Adrenal gland (tissue), 5 donors: ENCODE results near the gene TLR7.

Source experiments
- POLR2A ChIP-seq, 2 donors: fragments of 450-650 bp; IDR thresholded peaks; one replicate each; pipeline ENCODE4 v1.6.1; 2017; ENCODE audit warnings: antibody characterized with exemption in 2 of 2, mild to moderate bottlenecking in 2 of 2, moderate library complexity in 1 of 2
- TF ChIP-seq, protein P1 (sequence below), 6 experiments: fragments of 450-650 bp in 4 of 6; fragments of 200-600 bp in 2 of 6; sonication (generic) in 1 of 6; IDR thresholded peaks; 1 replicate in 5 of 6; 2 replicates in 1 of 6; pipeline versions ENCODE4 v1.5.1 to v1.8.0; 2016 to 2021; ENCODE audit warnings: antibody characterized with exemption in 6 of 6, mild to moderate bottlenecking in 2 of 6, moderate library complexity in 1 of 6
- donor health status: DM: no; HTN: no; CAD: no.

- TF ChIP-seq, protein P1, sequence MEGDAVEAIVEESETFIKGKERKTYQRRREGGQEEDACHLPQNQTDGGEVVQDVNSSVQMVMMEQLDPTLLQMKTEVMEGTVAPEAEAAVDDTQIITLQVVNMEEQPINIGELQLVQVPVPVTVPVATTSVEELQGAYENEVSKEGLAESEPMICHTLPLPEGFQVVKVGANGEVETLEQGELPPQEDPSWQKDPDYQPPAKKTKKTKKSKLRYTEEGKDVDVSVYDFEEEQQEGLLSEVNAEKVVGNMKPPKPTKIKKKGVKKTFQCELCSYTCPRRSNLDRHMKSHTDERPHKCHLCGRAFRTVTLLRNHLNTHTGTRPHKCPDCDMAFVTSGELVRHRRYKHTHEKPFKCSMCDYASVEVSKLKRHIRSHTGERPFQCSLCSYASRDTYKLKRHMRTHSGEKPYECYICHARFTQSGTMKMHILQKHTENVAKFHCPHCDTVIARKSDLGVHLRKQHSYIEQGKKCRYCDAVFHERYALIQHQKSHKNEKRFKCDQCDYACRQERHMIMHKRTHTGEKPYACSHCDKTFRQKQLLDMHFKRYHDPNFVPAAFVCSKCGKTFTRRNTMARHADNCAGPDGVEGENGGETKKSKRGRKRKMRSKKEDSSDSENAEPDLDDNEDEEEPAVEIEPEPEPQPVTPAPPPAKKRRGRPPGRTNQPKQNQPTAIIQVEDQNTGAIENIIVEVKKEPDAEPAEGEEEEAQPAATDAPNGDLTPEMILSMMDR (IDR thresholded peaks at IDR 0.05), result no peak
- no peak for TF ChIP-seq POLR2A (IDR thresholded peaks at IDR 0.05)
Observed at GRCh38 chrX:12871257-12871656, 4.4 kb downstream of the TLR7 start.
